Measurements from ENCODE around the gene ADCK1.

- TF ChIP-seq SUZ12 (IDR thresholded peaks at IDR 0.05): no peak
- TF ChIP-seq SP1 (IDR thresholded peaks at IDR 0.05): no peak
- no peak for TF ChIP-seq FOXM1 (IDR thresholded peaks at IDR 0.05; ENCODE audit: borderline replicate concordance)
- TF ChIP-seq FOXK2 (IDR thresholded peaks at IDR 0.05): no peak
- TF ChIP-seq TARDBP (IDR thresholded peaks at IDR 0.05): no peak
- TF ChIP-seq PKNOX1 (IDR thresholded peaks at IDR 0.05): no peak
- no peak for TF ChIP-seq BHLHE40 (IDR thresholded peaks at IDR 0.05; ENCODE audit: borderline replicate concordance)
These were observed 113.0 kb downstream of the ADCK1 start for GRCh38 chr14:77912754-77913556.

Measured in HEK293T (cell line).